Panc1 (cell line): ENCODE results near the gene PTPN9. TPM values are rescaled to one million over a fixed set of nuclear protein-coding genes. Genes with fewer than 3 reads are reported as not detected.

Experiments used
- ATAC-seq: fragments of 200-7000 bp; cut with Tn5 transposase; 2 replicates; pipeline ENCODE4 v1.9.1; 2020; ENCODE audit warnings: mild to moderate bottlenecking, moderate library complexity
- BruUV-seq: library from RNA; stranded (reverse); fragments of 400-500 nt; replicated peaks from 2 replicates; lab custom pipeline; 2021; lab: Mats Ljungman, UMichigan
- CTCF ChIA-PET: fragments of 300-600 bp; sonication (Branson Sonifier 250); formaldehyde crosslinking; loops from one replicate; lab custom pipeline; 2022; ENCODE audit warnings: antibody characterized with exemption; lab: Charles Lee
- POLR2A ChIA-PET: fragments of 300-600 bp; sonication (Branson Sonifier 250); formaldehyde crosslinking; loops from one replicate; lab custom pipeline; 2022; ENCODE audit warnings: antibody characterized with exemption; lab: Charles Lee
- DNase-seq: peaks from one replicate; pipeline ENCODE4 v3.0.0-alpha.2; 2010; ENCODE audit warnings: low read depth, low spot score
- H3K27ac ChIP-seq: 2 replicates; pipeline ENCODE4 v1.5.1; 2011; ENCODE audit warnings: mild to moderate bottlenecking, low read length, inconsistent platforms
- H3K27me3 ChIP-seq: fragments of 200-500 bp; sonication (Bioruptor generic); 2 replicates; pipeline ENCODE4 v1.6.0; 2014; ENCODE audit warnings: low read length, inconsistent platforms; ENCODE audit not compliant: control insufficient read depth, insufficient read depth
- H3K36me3 ChIP-seq: fragments of 200-500 bp; sonication (Bioruptor generic); 2 replicates; pipeline ENCODE4 v1.5.1; 2014; ENCODE audit warnings: inconsistent platforms, mild to moderate bottlenecking, low read length, moderate library complexity; ENCODE audit not compliant: control insufficient read depth, insufficient read depth
- H3K4me1 ChIP-seq: 2 replicates; pipeline ENCODE4 v1.5.1; 2011; ENCODE audit warnings: inconsistent platforms, mild to moderate bottlenecking, low read length, moderate library complexity; ENCODE audit not compliant: control insufficient read depth, insufficient read depth
- H3K4me3 ChIP-seq, 2 experiments: 2 replicates each; pipeline ENCODE4 v1.5.1; 2011 to 2012; ENCODE audit warnings: low read depth in 2 of 2, low read length in 2 of 2, mild to moderate bottlenecking in 2 of 2, inconsistent platforms in 1 of 2, moderate library complexity in 1 of 2
- H3K9me3 ChIP-seq: fragments of 200-500 bp; sonication (Bioruptor generic); 2 replicates; pipeline ENCODE4 v1.5.1; 2014; ENCODE audit warnings: low read depth, mild to moderate bottlenecking, inconsistent platforms, low read length, moderate library complexity; ENCODE audit not compliant: control insufficient read depth, insufficient read depth
- POLR2AphosphoS5 ChIP-seq: IDR thresholded peaks from 2 replicates; pipeline ENCODE4 v1.6.1; 2012; ENCODE audit warnings: mild to moderate bottlenecking, low read depth, low read length, moderate library complexity
- SIN3A ChIP-seq: IDR thresholded peaks from 2 replicates; pipeline ENCODE4 v1.6.1; 2012; ENCODE audit warnings: low read depth, mild to moderate bottlenecking, low read length, moderate library complexity, borderline replicate concordance; ENCODE audit not compliant: insufficient read depth
- TCF7L2 ChIP-seq: IDR thresholded peaks from 2 replicates; pipeline ENCODE4 v1.6.1; 2011; ENCODE audit warnings: mild to moderate bottlenecking, low read depth, low read length, inconsistent platforms
- in situ Hi-C: cut with HindIII; loops from 2 replicates; pipeline ENCODE4 v1.10.0; 2016; ENCODE audit warnings: low sequenced_read_pairs, low pct_unique_long_range_greater_than_20kb
- intact Hi-C: fragments of 100-400 bp; cut with micrococcal nuclease; formaldehyde crosslinking; loops from one replicate; pipeline ENCODE4 v1.10.0; 2022; ENCODE audit not compliant: unreplicated experiment
- total RNA-seq: library from RNA; stranded (reverse); gene quantifications from one replicate; pipeline ENCODE4 v1.2.1, GENCODE V29; 2021; ENCODE audit not compliant: unreplicated experiment
- TF ChIP-seq, protein P1 (sequence below), 2 experiments: IDR thresholded peaks; 2 replicates each; pipeline ENCODE4 v1.6.1; 2011 to 2012; ENCODE audit warnings: low read depth in 2 of 2, control low read depth in 1 of 2, low read length in 1 of 2, mild to moderate bottlenecking in 1 of 2, moderate library complexity in 1 of 2; ENCODE audit not compliant: insufficient read depth in 1 of 2
- TF ChIP-seq, protein P2 (sequence below): fragments of 450-650 bp; IDR thresholded peaks from 2 replicates; pipeline ENCODE4 v1.5.1; 2017; ENCODE audit warnings: mild to moderate bottlenecking

PTPN9 gene
- total RNA-seq, 1 experiment from 2014 or later = 38.4 TPM

- intact Hi-C loops (loop anchor here (5.0 kb wide), 1 partner anchor 178 kb away; no protein-coding TSS in a partner anchor), in situ Hi-C loops (no loop called here)
- DNase-seq (no peak), ATAC-seq (no peak)
- Histone ChIP-seq H3K9me3 (no peaks in the 10 kb centered on the region), H3K27me3 (no peaks in the 10 kb centered on the region), H3K4me1 (peaks cover 34% of the 10 kb centered on the region), H3K27ac (peak overlapping the region; percentile 36; the same call in 1 of the 2 replicates), H3K36me3 (peaks cover 3% of the 10 kb centered on the region; the same call in 1 of the 2 replicates), H3K4me3 (no peak overlapping the region)
- ChIA-PET CTCF (no interaction called here), POLR2A (interaction anchor here (0.6 to 0.9 kb wide), 2 partner anchors 32 to 213 kb away, joined by 8 to 14 read pairs; no protein-coding TSS in a partner anchor)
- TF ChIP-seq, protein P1, sequence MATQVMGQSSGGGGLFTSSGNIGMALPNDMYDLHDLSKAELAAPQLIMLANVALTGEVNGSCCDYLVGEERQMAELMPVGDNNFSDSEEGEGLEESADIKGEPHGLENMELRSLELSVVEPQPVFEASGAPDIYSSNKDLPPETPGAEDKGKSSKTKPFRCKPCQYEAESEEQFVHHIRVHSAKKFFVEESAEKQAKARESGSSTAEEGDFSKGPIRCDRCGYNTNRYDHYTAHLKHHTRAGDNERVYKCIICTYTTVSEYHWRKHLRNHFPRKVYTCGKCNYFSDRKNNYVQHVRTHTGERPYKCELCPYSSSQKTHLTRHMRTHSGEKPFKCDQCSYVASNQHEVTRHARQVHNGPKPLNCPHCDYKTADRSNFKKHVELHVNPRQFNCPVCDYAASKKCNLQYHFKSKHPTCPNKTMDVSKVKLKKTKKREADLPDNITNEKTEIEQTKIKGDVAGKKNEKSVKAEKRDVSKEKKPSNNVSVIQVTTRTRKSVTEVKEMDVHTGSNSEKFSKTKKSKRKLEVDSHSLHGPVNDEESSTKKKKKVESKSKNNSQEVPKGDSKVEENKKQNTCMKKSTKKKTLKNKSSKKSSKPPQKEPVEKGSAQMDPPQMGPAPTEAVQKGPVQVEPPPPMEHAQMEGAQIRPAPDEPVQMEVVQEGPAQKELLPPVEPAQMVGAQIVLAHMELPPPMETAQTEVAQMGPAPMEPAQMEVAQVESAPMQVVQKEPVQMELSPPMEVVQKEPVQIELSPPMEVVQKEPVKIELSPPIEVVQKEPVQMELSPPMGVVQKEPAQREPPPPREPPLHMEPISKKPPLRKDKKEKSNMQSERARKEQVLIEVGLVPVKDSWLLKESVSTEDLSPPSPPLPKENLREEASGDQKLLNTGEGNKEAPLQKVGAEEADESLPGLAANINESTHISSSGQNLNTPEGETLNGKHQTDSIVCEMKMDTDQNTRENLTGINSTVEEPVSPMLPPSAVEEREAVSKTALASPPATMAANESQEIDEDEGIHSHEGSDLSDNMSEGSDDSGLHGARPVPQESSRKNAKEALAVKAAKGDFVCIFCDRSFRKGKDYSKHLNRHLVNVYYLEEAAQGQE (IDR thresholded peaks at IDR 0.05; ENCODE audit: insufficient read depth in 1 of 2, low read depth in 2 of 2, low read length in 1 of 2) = no peak
- TF ChIP-seq SIN3A = no peak
- no peak for TF ChIP-seq TCF7L2
- TF ChIP-seq, protein P2, sequence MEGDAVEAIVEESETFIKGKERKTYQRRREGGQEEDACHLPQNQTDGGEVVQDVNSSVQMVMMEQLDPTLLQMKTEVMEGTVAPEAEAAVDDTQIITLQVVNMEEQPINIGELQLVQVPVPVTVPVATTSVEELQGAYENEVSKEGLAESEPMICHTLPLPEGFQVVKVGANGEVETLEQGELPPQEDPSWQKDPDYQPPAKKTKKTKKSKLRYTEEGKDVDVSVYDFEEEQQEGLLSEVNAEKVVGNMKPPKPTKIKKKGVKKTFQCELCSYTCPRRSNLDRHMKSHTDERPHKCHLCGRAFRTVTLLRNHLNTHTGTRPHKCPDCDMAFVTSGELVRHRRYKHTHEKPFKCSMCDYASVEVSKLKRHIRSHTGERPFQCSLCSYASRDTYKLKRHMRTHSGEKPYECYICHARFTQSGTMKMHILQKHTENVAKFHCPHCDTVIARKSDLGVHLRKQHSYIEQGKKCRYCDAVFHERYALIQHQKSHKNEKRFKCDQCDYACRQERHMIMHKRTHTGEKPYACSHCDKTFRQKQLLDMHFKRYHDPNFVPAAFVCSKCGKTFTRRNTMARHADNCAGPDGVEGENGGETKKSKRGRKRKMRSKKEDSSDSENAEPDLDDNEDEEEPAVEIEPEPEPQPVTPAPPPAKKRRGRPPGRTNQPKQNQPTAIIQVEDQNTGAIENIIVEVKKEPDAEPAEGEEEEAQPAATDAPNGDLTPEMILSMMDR = no peak
- TF ChIP-seq POLR2AphosphoS5 = no peak
- BruUV-seq = no TSS peak
Measured at GRCh38 chr15:75459581-75459980, 119.5 kb downstream of the PTPN9 start.

DNA sequence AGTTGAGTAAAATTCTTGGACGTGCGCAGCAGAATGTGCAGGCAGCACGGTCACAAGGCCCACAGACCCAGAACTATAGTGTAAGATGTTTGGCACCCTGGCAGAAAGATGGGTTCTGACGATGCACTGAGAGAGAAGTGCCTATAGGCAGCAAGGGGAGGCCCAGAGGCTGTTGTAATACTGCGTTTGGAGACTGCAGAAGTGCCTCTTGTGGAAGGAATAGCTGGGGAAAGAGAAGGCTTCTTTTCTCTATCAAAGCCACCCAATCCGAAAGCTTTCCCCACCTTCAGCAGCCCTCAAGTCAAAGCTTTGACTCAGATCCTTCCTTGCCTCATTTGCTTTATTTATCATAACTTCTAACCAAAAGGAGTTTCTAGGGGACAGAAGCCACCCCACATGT lies 122.4 kb downstream of the PTPN9 start:
- ChIA-PET CTCF (no interaction called here), POLR2A (no interaction called here)
- peaks cover 18% of the 10 kb centered on the region for H3K4me1 ChIP-seq
- intact Hi-C loops = loop anchor here (5.0 kb wide), 1 partner anchor 181 kb away; no protein-coding TSS in a partner anchor
- no peaks in the 10 kb centered on the region for H3K9me3 ChIP-seq
- DNase-seq (no peak), ATAC-seq (no peak)
- TF ChIP-seq, protein P2 = no peak
- TF ChIP-seq, protein P1 (IDR thresholded peaks at IDR 0.05; ENCODE audit: insufficient read depth in 1 of 2, low read depth in 2 of 2, low read length in 1 of 2) = no peak
- H3K36me3 ChIP-seq = peaks cover 3% of the 10 kb centered on the region; the same call in 1 of the 2 replicates
- peak overlapping the region; percentile 91 for H3K27ac ChIP-seq
- H3K4me3 ChIP-seq = peak overlapping the region; percentile 95 to 98; a peak in 3 of 4 replicates
- in situ Hi-C loops = no loop called here
- BruUV-seq = no TSS peak
- H3K27me3 ChIP-seq = no peaks in the 10 kb centered on the region
